CD4-positive, alpha-beta T cell treated with Interleukin-17A for 4 hours (primary cell): ENCODE results near the gene TMEM82.
A peak's percentile ranks its signal among the peaks of the same experiment; 100 is the strongest.
"Not testable (repeated sequence)": the region's sequence is repeated elsewhere in the genome, so short reads cannot be mapped to it uniquely, and the experiment has no call there.

Source experiments
- DNase-seq: peaks from one replicate; pipeline ENCODE4 v3.0.0-alpha.2; 2020; ENCODE audit warnings: mixed read lengths

TMEM82 gene

DNA sequence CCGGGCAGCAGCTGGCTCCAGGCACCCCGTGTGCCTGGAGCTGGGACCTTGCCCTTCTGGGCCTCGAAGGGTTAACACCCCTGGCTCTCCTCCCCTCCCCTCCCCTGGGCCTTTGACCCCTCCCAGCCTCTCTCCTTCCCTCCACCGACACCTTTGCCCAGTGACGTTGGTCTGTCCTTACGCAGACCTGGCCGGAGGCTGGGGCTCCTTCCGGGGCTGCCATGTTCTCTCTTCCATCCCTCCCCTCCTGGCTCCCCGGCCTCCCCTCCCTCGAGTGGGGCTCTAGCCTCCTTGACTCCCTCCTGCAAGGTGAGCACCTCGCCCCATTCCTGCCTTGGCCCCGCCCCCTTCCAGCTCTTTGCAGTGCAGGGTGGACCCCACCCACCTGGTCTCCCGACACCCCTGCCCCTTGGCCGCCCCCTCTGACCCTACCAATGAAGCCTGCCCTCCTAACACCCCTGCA, at the start of gene TMEM82:
TSS of gene TMEM82 (plus strand) at position 161 of the 463 bp plus-strand sequence. CDS start at position 222, 61 bp downstream.
- no peak for DNase-seq

DNA sequence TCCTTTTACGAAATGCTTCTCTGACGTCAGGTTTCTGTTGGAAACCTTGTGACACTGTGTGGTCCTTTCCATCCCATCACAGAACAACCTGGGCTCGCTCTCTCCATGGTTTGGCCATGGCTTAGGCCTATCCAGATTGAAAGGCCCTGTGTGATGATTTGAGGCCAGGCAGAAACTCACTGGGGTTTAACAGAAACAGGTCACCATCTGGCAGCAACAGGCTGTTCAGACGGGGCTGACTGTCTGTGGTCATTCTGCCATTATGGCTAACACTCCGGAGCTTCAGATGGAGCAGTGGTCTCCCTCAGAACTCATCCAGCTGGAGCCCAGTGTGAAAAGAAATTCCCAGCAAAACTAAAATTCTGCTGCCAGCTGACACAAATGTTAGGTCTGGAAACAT, 48.9 kb upstream of the TMEM82 start:
- DNase-seq = no peak

DNA sequence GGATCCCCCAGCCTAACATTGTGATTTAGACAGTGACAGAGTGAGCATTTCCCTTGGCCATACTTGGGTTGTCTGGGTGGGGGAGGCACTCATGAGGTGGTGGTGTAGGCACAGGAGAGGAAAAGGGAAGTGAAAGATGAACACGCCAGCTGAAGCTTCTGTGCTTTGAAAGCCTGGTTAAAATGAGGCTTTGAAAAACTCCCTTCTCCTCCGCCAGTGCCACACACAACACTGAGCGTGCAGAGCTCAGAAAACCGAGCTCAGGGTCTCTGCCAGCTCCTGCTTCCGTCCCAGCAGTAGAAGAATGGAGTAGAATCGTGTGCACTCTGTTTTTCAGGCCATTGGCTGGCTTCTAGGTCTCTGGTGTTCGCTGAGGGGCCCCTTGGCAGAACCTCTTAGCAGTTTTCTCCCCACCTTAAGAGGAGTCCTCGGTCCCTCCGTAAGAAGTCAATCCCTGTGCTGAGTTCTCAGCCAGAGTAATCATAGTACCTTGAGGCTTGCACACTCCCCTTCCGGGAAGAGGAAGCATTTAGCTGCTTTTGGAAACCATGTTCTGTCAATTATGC, 45.3 kb upstream of the TMEM82 start:
- peak; percentile 49 for DNase-seq

DNA sequence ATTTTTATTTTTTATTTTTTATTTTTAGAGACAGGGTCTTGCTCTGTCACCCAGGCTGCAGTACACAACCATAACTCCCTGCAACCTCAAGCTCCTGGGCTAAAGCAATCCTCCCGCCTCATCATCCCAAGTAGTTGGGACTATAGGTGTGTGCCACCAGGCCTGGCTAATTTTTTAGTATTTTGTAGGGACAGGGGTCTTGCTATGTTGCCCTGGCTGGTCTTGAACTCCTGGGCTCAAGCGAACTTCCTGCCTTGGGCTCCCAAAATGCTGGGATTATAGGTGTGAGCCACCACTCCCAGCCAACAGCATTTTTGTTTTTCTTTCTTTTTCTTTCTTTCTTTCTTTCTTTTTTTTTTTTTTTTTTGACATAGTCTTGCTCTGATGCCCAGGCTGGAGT, 44.1 kb upstream of the TMEM82 start:
- no peak for DNase-seq

DNA sequence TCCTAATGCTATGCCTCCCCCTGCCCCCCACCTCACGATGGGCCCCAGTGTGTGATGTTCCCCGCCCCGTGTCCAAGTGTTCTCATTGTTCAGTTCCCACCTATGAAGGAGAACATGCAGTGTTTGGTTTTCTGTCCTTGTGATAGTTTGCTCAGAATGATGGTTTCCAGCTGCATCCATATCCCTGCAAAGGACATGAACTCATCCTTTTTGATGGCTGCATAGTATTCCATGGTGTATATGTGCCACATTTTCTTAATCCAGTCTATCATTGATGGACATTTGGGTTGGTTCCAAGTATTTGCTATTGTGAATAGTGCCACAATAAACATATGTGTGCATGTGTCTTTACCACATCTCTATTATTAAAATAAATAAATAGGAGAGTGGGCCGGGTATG, 43.0 kb upstream of the TMEM82 start:
- DNase-seq = not testable (repeated sequence)

DNA sequence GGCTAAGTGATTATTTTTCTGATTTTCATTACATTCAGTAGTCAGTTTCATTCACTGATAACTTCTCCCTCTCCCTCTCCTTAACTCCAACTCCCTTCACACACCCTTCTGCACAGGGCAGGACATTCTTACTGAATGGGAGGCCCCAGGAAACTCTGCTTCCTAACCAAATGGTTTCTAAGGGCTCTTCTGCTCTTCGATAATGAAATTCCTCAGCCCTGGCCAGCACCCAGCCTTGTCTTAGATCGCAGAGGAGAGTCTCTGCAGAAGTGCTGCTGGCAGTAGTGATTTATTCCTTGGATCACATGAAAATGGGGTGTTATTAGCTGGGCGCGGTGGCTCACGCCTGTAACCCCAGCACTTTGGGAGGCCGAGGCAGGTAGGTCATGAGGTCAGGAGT, 41.8 kb upstream of the TMEM82 start:
- no peak for DNase-seq

DNA sequence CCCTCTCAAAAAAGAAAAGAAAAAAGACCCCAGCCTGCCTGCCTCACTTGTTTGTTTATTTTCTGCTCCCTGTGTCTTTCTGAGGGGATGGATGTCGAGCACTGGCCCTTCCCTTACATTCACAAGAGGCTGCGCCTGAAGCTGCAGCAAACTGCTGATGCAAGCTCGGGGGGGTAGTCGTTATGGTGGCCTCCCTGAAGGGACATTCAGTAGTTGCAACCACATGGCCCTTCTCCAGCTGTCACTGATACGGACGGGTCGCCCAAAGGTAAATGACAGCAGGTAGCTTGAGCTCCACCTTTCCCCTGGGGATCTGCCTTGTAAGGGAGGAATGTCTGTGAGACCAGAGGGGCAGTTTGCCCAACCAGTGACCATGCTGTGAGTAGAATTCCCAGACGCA, 40.5 kb upstream of the TMEM82 start:
- DNase-seq = no peak

DNA sequence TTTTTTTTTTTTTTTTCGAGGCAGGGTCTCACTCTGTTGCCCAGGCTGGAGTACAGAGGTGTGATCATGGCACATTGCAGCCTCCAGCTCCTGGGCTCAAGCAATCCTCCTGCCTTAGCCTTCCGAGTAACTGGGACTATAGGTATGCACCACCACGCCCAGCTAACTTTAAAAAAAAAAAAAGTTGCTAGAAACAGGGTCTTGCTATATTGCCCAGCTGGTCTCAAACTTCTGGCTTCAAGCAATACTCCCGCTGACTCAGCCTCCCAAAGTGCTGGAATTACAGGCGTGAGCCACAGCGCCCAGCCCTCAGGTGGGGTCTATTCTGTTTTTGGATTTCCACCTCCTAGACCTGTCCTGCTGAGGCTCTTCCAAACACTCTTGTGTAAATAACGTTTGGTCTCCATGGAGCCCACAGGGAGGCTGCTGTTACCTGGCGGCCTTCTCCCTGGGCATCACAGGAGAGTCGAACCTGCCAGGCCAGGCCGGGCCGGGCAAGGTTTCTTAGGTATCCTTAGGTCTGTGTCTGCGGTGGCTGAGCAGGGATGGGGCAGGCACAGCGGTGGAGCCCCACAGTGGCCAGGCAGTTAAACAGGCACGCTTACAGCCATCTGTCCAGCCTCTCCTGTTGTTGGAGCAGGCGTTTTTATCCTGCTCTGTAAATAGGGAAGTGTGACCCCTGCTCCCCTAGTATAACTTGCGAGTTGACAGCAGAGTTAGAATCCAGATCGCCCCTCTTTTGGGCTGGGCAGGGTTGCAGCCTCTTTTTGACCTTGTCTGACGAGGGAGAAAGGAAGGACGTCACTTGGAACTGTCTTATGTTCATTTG, 39.4 kb upstream of the TMEM82 start:
- no peak for DNase-seq

DNA sequence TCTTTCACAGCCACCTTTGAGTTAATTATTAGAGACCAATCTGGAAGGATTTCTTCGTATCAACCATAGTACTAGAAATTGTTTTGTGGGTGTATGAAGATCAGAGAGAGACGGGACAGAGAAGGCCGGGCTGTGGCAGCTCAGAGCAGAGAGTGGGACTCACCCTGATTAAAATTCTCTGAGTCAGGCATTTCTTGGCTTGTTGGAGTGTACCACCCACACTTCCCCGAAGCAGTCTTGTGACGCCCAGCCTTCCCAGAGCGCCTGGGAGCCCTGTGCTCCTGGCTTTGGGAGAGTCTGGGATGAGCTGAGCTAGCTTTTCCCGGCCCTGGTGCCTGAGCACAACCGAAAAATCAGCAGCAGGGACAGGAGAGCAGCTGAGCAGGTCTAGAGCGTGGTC, 38.7 kb upstream of the TMEM82 start:
- no peak for DNase-seq

DNA sequence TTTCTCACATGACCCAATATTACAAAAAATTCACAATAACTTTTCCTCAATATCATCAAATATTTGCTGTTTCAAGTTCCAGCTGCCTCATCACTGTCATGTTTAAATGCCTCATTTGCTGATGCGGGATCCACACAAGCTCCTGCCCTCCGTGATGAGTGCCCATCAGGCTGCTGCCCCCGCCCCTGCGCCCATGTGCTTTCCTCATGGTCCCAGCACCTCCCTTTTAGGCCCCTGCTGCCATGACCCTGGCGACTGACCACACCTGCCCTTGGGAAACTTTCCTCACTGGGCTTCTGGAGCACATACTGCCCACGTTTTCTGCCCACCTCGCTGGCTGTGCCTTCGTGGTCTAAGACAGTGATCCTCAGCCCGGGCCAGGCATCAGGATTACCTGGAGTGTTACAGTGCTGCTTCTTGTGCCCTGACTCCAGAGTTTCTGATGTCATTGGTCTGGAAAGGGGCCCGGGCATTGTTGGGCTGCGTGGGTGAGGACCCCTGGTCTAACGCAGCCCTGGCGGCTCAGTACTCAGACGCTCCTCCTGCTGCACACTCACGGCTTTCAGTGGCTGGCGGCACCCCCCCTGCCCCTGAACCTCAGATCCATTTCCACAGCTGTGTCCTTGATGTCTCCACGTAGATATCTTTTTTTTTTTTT, 37.6 kb upstream of the TMEM82 start:
- DNase-seq = no peak

DNA sequence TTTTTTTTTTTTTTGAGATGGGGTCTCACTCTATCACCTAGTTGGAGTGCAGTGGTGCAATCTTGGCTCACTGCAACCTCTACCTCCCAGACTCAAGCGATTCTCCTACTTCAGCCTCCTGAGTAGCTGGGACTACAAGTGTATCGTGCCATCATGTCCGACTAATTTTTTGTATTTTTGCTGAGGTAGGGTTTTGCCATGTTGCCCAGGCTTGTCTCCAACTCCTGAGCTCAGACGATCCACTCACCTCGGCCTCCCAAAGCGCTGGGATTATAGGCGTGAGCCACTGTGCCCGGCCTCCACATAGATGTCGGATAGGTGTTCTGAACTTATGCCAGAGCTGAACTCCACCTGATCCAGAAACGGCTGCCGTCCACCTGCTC, 37.1 kb upstream of the TMEM82 start:
- DNase-seq = no peak

DNA sequence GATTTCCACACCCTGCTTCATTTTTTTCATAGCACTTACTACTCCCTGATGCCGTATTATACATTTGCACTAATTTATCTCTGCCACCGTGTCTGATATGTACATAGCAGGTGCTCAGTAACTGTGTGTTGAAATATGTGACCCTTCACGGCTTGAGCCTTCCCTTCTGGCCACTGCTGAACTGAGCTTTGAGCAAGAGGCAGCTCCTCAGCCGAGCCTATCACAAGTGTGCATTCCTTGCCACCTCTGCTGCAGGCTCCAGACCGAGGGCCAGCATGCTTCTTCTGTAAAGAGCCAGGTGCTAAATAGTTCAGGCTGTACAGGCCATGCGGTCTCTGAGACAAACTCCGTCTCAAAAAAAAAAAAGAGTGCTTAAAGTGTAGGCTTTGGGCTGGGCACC, 35.5 kb upstream of the TMEM82 start:
- DNase-seq = no peak

DNA sequence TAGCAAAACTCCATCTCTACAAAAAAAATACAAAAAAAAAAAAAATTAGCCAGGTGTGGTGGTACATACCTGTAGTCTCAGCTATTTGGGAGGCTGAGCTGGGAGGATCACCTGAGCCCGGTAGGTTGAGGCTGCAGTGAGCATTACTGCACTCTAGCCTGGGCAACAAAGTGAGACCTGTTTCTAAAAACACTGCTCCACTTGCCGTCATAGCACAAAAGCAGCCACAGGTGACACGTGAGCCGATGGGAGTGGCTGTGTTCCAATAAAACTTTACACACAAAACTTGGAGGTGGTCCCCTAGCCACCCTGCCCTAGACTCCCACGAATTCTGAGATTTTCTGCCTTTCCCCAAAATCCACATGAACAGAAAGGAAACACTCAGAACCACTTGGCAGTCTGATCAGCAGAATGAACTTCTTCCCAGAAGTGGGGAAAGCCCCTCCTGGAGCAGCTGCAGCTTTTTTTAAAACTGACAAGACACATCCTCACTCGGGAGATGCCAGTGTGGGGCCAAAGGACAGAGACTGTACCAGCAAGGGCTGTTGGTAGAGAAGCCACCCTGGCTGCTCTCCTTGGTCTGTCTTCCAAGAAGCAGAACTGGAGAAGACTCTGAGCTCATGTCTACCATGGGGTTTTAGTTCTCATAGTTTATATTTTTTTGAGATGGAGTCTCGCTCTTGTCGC, 34.9 kb upstream of the TMEM82 start:
- no peak for DNase-seq

DNA sequence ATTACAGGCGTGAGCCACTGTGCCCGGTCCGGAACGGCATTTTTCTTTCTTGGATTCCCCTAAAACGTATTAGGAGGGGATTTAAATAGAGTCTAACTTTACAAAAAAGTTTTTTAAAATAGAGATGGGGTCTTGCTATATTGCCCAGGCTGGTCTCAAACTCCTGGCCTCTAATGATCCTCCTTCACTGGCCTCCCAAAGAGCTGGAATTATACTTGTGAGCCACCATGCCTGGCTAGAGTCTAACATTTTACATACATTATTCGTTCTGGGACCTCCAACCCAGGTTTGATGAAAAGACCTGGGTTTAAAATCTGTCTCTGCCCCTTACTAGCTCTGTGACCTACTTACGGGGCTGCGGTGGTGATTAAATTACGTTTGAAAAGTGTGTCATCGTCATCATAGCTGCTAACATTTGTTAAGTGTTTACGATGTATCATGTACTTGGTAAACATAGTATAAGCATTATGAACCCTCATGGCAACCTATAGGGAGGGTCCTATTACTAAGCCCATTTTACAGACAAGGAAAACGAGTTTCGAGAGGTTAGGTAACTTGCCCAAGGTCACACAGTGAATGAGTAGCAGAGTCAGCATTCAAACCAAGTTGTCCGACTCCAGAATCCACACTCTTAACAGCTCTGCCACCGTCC, 33.7 kb upstream of the TMEM82 start:
- DNase-seq = no peak

DNA sequence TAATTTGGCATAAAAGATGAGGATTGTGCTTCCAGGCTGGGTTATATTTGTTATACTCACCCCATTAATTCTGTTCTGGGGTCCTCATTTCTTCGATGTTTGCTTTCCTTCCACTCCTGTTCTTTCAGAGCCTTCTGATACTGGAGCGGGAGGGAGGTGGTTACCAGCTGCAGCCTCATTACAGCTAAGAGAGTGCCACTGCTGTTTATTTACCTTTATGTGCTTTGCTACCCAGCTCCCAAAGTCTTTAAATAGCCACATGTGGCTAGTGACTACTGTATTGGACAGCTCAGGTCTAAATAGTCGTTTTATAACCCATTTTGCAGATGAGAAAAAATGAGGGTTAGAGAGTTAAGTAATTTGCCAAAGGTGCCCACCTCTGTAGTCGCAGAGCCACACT, 33.1 kb upstream of the TMEM82 start:
- no peak for DNase-seq

DNA sequence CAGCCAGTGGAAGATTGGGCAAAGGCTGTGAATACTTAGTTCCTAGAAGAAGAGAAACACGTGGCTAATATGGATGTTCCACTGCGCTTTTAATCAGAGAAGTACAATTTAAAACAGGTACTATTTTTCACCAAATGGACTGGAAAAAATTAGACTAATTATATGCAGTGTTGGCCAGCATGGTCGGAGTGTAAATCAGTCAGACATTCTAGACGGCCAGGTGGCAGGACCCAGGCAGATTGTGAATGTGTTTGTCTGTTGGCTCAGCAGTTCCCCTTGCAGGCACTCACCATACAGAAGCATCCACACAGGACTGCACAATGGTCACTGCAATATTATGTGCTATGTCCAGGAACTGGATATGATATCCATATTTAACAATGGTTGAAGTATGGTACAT, 30.1 kb upstream of the TMEM82 start:
- DNase-seq = no peak

DNA sequence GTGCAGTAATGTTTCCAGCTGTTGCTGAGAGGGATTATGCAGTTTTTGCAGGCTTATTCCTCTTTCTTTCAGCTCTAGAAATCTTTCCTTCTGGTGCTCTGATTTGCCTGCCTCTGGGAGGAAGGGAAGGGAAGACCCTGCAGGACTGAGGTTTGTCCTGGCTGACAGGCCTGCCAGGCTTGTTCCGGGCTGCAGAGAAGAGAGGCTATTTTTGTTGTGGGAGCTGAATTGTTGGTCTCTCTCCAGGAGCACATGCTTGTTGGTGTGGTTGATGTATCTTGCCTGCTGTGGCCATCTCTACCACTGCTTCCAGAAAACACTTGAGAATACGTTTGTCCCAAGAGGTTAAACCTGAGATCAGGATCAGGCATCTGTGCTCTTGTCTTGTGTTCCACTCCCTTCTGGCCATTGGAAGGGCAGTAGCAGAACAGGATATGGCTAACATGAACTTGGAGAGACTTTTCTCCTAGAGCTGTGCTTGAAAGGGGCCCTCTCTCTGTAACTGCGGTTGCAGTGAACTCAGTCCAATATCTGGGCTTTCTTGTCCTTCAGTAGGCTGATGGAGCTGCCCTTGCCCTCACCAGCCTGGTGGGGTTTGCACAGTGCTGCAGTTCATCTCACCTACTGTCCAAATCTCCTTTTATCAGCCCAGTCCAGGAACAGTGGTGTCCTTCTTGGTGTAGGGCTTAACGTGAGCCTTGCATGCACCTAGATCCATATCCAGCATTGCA, 27.7 kb upstream of the TMEM82 start:
- DNase-seq = no peak

DNA sequence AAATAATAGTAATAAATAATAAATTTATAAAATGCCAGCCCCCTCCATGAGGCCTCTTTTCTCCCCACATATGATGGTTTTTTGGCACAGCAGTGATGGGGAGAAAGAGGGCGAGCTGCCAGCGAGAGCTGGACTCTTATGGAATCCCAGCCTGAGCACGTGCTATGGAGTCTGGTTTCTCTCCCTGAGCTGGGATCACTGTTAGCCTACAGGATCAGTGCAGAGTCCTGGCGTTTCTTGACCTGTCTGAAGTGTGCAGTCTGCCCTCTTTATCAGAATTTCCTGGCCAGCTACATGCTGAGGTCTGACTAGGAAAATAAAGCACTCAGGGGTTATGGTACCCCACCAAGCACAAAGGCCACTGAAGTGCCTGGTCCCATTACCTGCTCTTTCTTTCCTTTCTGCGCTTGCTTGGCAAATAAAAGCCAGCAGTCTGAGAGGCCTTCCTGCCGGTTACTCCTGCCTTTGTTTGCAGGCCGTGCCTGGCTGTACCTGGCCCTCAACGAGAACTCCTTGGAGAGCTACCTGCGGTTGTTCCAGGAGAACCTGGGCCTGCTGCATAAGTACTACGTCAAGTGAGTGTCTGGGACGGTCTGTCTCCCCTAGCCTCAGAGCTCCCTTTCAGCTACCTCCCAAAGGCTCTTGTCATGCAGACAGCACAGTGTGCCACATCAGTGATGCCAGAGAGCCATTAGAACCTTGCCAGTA, 24.7 kb upstream of the TMEM82 start:
- DNase-seq = no peak

DNA sequence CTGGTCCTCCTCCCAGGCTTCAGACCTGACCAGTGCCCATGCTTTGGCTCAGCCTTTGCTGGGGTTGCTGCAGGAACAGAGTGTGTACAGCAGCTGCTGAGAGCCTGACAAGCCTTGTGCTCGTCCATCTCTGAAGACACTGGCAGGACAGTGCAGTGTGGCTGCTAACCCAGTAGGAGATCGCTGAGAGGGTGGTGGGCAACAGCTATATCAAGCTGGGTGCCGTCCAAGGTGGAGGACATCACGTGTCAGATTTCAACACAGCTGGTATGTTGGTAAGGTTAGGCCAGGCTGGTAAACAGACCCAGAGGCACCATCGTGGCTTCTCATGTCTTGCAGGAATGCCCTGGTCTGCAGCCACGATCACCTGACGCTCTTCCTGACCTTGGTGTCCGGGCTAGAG, 24.1 kb upstream of the TMEM82 start:
- DNase-seq = no peak

DNA sequence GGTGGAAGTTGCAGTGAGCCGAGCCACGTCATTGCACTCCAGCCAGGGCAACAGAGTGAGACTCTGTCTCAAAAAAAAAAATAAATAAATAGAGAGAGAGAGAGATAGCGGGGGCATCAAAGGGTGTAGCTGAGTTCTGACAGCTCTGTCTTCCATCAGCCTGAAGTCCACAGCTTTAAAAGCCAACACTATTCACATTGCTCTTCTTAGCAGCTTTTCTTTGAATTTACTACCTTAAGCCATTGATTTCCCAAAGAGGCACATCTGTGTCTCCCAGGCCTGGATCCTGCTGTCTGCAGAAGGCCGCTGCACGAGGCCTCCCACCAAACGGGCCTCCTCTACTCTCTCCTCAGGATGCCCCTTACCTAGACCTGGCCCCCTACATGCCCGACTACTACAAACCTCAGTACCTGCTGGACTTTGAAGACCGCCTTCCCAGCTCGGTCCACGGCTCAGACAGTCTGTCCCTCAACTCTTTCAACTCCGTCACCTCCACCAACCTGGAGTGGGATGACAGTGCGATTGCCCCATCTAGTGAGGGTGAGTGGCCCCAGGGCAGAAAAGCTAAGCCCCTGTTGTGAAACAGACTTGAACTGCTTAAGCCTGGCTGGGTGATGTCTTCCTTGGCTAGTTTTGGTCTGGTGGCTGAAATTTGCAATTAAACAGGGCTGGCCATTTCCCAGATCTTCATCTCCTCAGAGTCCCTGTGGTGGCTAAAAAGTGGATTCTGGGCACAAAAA, 22.7 kb upstream of the TMEM82 start:
- peak; percentile 13 for DNase-seq

DNA sequence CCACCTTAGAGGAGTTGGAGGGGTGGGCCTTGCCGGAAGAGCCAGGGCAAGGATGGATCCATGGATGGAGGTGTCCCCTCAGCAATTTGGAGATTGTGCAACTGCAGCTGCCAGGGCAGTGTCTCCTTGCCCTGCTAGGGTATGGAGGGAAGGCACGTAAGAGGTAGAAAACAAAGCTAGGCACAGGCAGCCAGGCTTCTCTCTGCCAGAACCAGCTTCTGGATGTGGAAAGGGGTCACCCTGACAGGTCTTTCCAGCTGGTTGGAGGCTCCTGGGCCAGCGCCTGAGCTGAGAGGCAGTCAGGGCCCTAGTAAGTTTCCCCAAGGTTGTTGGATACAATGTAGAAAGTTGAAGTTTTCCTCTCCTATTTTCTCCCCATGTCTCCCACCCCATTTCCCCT, 21.4 kb upstream of the TMEM82 start:
- DNase-seq = no peak
